Ascending aorta (tissue), 2 donors: ENCODE measurements around the gene ZNF644. TPM values are rescaled to one million over a fixed set of nuclear protein-coding genes. Genes with fewer than 3 reads are reported as not detected.

ENCODE experiments used
- DNase-seq, 2 donors: peaks; one replicate each; pipeline ENCODE4 v3.0.0-alpha.2; 2019; ENCODE audit warnings: low spot score in 2 of 2
- H3K27ac ChIP-seq, 2 donors: fragments of 200-600 bp; sonication (generic); one replicate each; pipeline ENCODE4 v1.5.1; 2016 to 2017; ENCODE audit warnings: mild to moderate bottlenecking in 1 of 2
- H3K27me3 ChIP-seq: fragments of 200-600 bp; sonication (generic); one replicate; pipeline ENCODE4 v1.5.1; 2017
- H3K36me3 ChIP-seq, 2 donors: fragments of 200-600 bp; sonication (generic); one replicate each; pipeline ENCODE4 v1.5.1; 2016
- H3K4me1 ChIP-seq, 2 donors: fragments of 200-600 bp; sonication (generic); one replicate each; pipeline ENCODE4 v1.5.1; 2016 to 2017; ENCODE audit warnings: mild to moderate bottlenecking in 1 of 2
- H3K4me3 ChIP-seq, 2 donors: fragments of 200-600 bp; sonication (generic); one replicate each; pipeline ENCODE4 v1.5.1; 2016 to 2017; ENCODE audit warnings: mild to moderate bottlenecking in 1 of 2
- H3K9me3 ChIP-seq, 2 donors: fragments of 200-600 bp; sonication (generic); one replicate each; pipeline ENCODE4 v1.5.1; 2016
- intact Hi-C: fragments of 100-400 bp; cut with DNase I; formaldehyde crosslinking; loops from one replicate; pipeline ENCODE4 v1.15.1; 2023
- total RNA-seq: library from RNA; depleted of rRNA; stranded (reverse); fragments of >200 nt; gene quantifications from one replicate; pipeline ENCODE4 v1.1.0, GENCODE V29; 2016
- TF ChIP-seq, protein P1 (sequence below), 3 experiments: fragments of 200-600 bp in 2 of 3; fragments of 450-650 bp in 1 of 3; sonication (generic) in 2 of 3; IDR thresholded peaks; one replicate each; pipeline ENCODE4 v1.5.1; 2016 to 2019; ENCODE audit warnings: antibody characterized with exemption in 3 of 3, mild to moderate bottlenecking in 1 of 3, moderate library complexity in 1 of 3

ZNF644 gene
- total RNA-seq, 1 donor from 2014 or later = 17.1 TPM

DNA sequence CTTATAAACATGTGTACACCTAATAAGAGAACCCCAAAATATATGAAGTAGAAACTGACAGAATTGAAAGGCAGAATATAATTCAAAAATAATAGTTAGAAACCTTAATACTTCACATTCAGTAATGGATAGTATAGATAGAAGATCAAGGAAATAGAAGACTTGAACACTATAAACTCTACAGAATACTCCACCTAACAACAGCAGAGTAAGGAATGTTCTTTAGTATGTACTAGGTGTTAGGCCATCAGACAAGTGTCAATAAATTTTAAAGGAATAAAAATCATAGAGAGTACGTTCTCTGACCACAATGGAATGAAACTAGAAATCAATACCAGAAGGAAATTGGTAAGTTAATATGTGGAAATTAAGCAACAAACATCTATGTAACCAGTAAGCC lies 16.6 kb downstream of the ZNF644 start:
- H3K9me3 ChIP-seq = peaks cover 0 to 6% of the 10 kb centered on the region in 2 donors
- intact Hi-C loops = no loop called here
- no peaks in the 10 kb centered on the region for H3K36me3 ChIP-seq
- no peaks in the 10 kb centered on the region for H3K27me3 ChIP-seq
- H3K4me1 ChIP-seq = no peaks in the 10 kb centered on the region
- H3K4me3 ChIP-seq = no peak overlapping the region
- DNase-seq = no peak
- TF ChIP-seq, protein P1, sequence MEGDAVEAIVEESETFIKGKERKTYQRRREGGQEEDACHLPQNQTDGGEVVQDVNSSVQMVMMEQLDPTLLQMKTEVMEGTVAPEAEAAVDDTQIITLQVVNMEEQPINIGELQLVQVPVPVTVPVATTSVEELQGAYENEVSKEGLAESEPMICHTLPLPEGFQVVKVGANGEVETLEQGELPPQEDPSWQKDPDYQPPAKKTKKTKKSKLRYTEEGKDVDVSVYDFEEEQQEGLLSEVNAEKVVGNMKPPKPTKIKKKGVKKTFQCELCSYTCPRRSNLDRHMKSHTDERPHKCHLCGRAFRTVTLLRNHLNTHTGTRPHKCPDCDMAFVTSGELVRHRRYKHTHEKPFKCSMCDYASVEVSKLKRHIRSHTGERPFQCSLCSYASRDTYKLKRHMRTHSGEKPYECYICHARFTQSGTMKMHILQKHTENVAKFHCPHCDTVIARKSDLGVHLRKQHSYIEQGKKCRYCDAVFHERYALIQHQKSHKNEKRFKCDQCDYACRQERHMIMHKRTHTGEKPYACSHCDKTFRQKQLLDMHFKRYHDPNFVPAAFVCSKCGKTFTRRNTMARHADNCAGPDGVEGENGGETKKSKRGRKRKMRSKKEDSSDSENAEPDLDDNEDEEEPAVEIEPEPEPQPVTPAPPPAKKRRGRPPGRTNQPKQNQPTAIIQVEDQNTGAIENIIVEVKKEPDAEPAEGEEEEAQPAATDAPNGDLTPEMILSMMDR (IDR thresholded peaks at IDR 0.05) = no peak
- no peak overlapping the region for H3K27ac ChIP-seq

DNA sequence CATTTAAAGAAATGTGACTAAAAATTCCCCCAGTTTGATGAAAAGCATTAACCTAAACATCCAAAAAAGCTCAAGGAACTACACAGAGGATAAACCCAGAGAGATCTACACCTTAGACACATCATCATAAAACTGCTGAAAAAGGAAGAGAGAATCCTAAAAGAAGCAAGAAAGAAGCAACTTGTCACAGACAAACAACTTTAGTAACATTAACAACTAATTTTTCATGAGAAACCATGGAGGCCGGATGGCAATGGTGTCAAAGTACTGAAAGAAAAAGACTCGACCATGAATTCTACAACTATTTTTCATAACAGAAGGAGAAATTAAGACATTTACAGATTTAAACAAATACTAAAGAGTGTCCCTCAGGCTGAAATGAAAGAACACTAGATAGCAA lies 17.7 kb downstream of the ZNF644 start:
- H3K4me1 ChIP-seq = no peaks in the 10 kb centered on the region
- H3K36me3 ChIP-seq = no peaks in the 10 kb centered on the region
- H3K27ac ChIP-seq = no peak overlapping the region
- TF ChIP-seq, protein P1 (IDR thresholded peaks at IDR 0.05) = no peak
- intact Hi-C loops = no loop called here
- DNase-seq = no peak
- H3K4me3 ChIP-seq = no peak overlapping the region
- H3K9me3 ChIP-seq = peaks cover 0 to 10% of the 10 kb centered on the region in 2 donors
- no peaks in the 10 kb centered on the region for H3K27me3 ChIP-seq

DNA sequence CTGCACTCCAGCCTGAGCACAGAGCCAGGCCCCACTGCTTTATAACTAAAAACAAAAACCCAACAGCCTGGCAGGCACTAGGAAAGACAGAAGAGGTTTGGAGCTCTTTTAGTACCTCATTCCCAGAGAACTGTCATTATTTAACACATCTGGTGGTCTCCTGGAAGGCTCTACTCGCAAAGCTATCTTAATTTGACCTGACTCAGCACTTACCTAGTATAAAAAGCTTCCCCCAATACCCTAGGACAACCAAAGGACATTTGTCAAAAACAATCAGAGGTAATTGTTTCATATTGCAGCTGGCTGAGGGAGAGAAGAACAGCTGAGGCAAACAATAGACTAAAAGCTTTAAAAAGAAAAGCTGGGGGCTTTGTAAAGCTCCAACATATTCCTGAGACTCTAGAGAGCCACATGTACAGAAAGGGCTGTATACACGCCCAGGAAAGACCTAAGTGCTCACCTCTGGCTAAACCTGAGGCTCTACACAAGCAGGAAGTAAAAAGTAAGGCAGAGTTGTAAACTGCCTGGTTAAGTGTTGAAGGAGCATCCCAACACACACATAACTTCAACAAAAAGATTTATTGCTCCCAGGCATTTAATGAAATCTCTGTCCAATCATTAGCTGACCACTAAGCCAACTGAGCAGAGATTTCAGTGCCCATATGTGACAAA lies 25.0 kb downstream of the ZNF644 start:
- Histone ChIP-seq H3K4me1 (peaks cover 0 to 3% of the 10 kb centered on the region in 2 donors), H3K4me3 (no peak overlapping the region), H3K27ac (no peak overlapping the region), H3K27me3 (no peaks in the 10 kb centered on the region), H3K36me3 (no peaks in the 10 kb centered on the region), H3K9me3 (peaks cover 0 to 17% of the 10 kb centered on the region in 2 donors)
- intact Hi-C loops = no loop called here
- TF ChIP-seq, protein P1 (IDR thresholded peaks at IDR 0.05) = no peak
- no peak for DNase-seq

DNA sequence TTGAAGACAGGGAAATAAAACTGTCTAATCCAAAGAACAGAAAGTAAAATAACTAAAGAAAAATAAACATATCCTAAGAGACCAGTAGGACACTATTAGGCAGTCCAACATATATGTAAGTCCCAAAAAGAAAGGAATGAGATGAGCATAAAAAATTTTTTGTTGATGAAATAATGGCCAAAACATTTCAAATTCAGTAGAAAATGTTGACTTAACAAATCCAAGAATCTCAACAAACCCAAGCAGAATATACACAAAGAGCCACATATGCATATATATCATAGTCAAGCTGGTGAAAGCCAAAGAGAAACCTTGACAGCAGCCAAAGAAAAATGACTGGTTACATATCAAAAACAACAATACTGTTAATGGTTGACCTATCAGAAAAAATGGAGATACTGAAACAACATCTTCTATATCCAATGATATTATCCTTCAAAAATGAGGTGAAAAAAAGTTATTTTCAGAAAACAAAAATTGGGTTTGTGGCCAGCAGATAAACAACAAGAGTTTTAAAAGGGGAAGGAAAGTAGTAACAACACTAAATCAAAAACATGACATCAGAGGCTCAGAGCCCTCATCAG lies 26.4 kb downstream of the ZNF644 start:
- Histone ChIP-seq H3K36me3 (no peaks in the 10 kb centered on the region), H3K4me1 (peaks cover 0 to 3% of the 10 kb centered on the region in 2 donors), H3K27ac (no peak overlapping the region), H3K4me3 (no peak overlapping the region), H3K27me3 (no peaks in the 10 kb centered on the region), H3K9me3 (peaks cover 0 to 17% of the 10 kb centered on the region in 2 donors)
- TF ChIP-seq, protein P1 (IDR thresholded peaks at IDR 0.05) = no peak
- intact Hi-C loops = no loop called here
- DNase-seq = no peak

DNA sequence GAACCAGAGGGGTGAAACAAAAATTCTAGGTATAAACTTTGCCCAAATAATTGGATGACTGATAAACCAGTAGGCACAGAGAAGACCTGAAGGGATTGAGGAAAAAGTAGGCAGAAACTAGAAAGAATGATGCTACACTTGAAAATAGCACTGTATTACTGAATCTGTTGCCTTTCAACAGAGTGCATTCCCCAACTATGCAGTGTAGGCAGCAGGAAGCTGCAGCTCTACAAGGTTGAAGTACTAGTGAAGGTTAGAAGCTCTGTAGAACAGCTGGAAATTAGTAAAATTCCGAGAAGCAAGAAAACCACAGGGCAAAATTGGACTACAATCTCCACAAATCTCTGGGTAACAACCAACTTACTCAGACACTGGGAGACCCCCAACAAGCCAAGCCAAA lies 27.4 kb downstream of the ZNF644 start:
- Histone ChIP-seq H3K27me3 (no peaks in the 10 kb centered on the region), H3K36me3 (no peaks in the 10 kb centered on the region), H3K4me1 (peaks cover 0 to 3% of the 10 kb centered on the region in 2 donors), H3K27ac (no peak overlapping the region), H3K9me3 (peaks cover 0 to 12% of the 10 kb centered on the region in 2 donors), H3K4me3 (no peak overlapping the region)
- TF ChIP-seq, protein P1 (IDR thresholded peaks at IDR 0.05) = no peak
- DNase-seq = no peak
- intact Hi-C loops = no loop called here
